HL-60 (cell line): Measurements from ENCODE around the gene HTR2A.

Source experiments
- DNase-seq, 2 experiments: peaks; one replicate each; pipeline ENCODE4 v3.0.0-alpha.2; 2010 to 2020; ENCODE audit warnings: low read depth in 1 of 2, low spot score in 1 of 2
- H3K27ac ChIP-seq: fragments of 250-450 bp; sonication (Bioruptor Pico); replicated peaks from 2 replicates; pipeline ENCODE4 v1.5.1; 2020; ENCODE audit warnings: mild to moderate bottlenecking, moderate library complexity
- H3K27me3 ChIP-seq: fragments of 250-450 bp; sonication (Bioruptor Pico); 2 replicates; pipeline ENCODE4 v1.5.1; 2021; ENCODE audit warnings: mild to moderate bottlenecking, moderate library complexity; ENCODE audit not compliant: insufficient read depth, poor library complexity, severe bottlenecking
- H3K4me3 ChIP-seq: replicated peaks from 2 replicates; pipeline ENCODE4 v1.5.1; 2011; ENCODE audit warnings: mild to moderate bottlenecking, control low read depth, low read length; ENCODE audit not compliant: insufficient read depth
- GABPA ChIP-seq: IDR thresholded peaks from 2 replicates; pipeline ENCODE4 v1.6.1; 2012; ENCODE audit warnings: low read depth
- POLR2AphosphoS5 ChIP-seq: IDR thresholded peaks from 2 replicates; pipeline ENCODE4 v1.6.1; 2012; ENCODE audit warnings: low read depth
- SPI1 ChIP-seq: IDR thresholded peaks from 2 replicates; pipeline ENCODE4 v1.6.1; 2012; ENCODE audit warnings: low read depth, mild to moderate bottlenecking, borderline replicate concordance
- TF ChIP-seq, protein P1 (sequence below): IDR thresholded peaks from one replicate; pipeline ENCODE4 v1.5.1; 2011; ENCODE audit warnings: low read length, control low read depth, inconsistent platforms; ENCODE audit not compliant: insufficient read depth
- TF ChIP-seq, protein P2 (sequence below): IDR thresholded peaks from 2 replicates; pipeline ENCODE4 v1.6.1; 2012; ENCODE audit warnings: low read depth; ENCODE audit not compliant: insufficient replicate concordance

HTR2A gene

DNA sequence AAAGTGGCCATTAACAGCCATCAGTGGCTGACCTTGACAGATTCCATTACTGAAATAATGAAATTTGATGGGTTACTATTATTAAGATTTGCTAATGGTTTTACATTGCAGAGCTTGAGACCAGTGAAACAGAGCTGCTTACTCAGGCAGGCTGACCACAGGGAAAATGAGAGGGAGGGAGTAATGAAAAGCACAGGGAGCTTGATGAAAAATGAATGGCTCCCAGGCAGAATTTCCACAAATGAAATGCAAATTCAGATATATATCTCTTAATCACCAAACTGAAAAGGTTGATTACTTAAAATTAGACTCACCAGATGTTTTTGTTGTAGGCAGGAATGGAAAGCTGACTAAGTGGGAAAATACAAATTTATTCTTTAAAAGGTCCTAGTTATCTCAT, 36.1 kb downstream of the HTR2A start:
- H3K4me3 ChIP-seq, result no peak overlapping the region
- no peak for DNase-seq
- TF ChIP-seq GABPA, result no peak
- no peak for TF ChIP-seq POLR2AphosphoS5
- no peak for TF ChIP-seq SPI1
- TF ChIP-seq, protein P1, sequence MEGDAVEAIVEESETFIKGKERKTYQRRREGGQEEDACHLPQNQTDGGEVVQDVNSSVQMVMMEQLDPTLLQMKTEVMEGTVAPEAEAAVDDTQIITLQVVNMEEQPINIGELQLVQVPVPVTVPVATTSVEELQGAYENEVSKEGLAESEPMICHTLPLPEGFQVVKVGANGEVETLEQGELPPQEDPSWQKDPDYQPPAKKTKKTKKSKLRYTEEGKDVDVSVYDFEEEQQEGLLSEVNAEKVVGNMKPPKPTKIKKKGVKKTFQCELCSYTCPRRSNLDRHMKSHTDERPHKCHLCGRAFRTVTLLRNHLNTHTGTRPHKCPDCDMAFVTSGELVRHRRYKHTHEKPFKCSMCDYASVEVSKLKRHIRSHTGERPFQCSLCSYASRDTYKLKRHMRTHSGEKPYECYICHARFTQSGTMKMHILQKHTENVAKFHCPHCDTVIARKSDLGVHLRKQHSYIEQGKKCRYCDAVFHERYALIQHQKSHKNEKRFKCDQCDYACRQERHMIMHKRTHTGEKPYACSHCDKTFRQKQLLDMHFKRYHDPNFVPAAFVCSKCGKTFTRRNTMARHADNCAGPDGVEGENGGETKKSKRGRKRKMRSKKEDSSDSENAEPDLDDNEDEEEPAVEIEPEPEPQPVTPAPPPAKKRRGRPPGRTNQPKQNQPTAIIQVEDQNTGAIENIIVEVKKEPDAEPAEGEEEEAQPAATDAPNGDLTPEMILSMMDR, result no peak
- TF ChIP-seq, protein P2, sequence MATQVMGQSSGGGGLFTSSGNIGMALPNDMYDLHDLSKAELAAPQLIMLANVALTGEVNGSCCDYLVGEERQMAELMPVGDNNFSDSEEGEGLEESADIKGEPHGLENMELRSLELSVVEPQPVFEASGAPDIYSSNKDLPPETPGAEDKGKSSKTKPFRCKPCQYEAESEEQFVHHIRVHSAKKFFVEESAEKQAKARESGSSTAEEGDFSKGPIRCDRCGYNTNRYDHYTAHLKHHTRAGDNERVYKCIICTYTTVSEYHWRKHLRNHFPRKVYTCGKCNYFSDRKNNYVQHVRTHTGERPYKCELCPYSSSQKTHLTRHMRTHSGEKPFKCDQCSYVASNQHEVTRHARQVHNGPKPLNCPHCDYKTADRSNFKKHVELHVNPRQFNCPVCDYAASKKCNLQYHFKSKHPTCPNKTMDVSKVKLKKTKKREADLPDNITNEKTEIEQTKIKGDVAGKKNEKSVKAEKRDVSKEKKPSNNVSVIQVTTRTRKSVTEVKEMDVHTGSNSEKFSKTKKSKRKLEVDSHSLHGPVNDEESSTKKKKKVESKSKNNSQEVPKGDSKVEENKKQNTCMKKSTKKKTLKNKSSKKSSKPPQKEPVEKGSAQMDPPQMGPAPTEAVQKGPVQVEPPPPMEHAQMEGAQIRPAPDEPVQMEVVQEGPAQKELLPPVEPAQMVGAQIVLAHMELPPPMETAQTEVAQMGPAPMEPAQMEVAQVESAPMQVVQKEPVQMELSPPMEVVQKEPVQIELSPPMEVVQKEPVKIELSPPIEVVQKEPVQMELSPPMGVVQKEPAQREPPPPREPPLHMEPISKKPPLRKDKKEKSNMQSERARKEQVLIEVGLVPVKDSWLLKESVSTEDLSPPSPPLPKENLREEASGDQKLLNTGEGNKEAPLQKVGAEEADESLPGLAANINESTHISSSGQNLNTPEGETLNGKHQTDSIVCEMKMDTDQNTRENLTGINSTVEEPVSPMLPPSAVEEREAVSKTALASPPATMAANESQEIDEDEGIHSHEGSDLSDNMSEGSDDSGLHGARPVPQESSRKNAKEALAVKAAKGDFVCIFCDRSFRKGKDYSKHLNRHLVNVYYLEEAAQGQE, result no peak
- H3K27ac ChIP-seq, result no peak overlapping the region
- no peaks in the 10 kb centered on the region for H3K27me3 ChIP-seq

DNA sequence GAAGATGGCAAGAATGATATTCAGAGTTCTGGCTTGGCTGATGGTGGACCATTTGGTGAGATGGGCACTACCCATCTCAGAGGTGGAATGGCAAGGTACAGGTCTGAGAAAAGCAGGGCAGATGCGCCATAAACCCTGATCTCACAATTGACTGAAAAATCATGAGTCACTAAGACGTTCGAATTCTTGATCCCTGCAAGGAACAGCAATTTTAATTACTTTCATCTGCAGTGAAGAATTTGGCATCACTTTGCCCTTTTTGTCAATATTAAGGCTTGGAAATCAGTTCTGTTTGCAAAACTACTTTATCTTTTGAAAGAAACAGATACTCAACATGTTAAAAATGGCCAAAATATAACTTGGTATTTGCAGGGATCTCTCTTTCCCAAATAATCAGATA, 38.1 kb downstream of the HTR2A start:
- DNase-seq, result no peak
- H3K27me3 ChIP-seq, result peaks cover 5% of the 10 kb centered on the region

DNA sequence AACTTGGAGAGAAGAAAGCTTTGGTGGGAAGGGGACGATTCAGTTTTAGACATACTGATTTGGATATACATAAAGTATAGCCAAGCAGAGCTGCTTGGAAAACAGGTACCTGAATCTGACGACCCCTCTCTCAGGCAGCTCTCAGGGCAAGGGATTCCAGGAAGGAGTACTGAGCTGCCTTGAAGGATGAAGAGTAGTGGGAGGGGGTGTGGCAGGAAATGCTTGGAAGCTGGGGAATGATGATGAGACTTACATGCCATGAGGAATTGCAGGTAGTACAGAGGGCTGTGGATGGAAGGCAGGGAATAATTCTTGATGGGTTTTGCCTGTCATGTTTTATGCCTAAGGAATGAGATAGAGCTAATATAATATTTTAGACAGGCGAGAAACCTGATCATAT, 38.7 kb downstream of the HTR2A start:
- DNase-seq, result no peak
- no peak for TF ChIP-seq POLR2AphosphoS5
- TF ChIP-seq, protein P2, result no peak
- TF ChIP-seq SPI1, result no peak
- no peak for TF ChIP-seq GABPA
- TF ChIP-seq, protein P1, result no peak
- no peak overlapping the region for H3K4me3 ChIP-seq
- H3K27me3 ChIP-seq, result peaks cover 5% of the 10 kb centered on the region
- H3K27ac ChIP-seq, result no peak overlapping the region

More for the DNA sequence above, 38.1 kb downstream of the HTR2A start:
- no peak overlapping the region for H3K27ac ChIP-seq
- no peak for TF ChIP-seq POLR2AphosphoS5
- TF ChIP-seq, protein P1, result no peak
- TF ChIP-seq, protein P2, result no peak
- TF ChIP-seq SPI1, result no peak
- TF ChIP-seq GABPA, result no peak
- no peak overlapping the region for H3K4me3 ChIP-seq
